GM12878 (cell line): Measurements from ENCODE around the gene SORCS2. TPM values are rescaled to one million over a fixed set of nuclear protein-coding genes. Genes with fewer than 3 reads are reported as not detected.

ENCODE experiments used
- MYC ChIP-seq: IDR thresholded peaks from 2 replicates; pipeline ENCODE4 v1.6.1; 2011; ENCODE audit warnings: mild to moderate bottlenecking, low read length, moderate library complexity, inconsistent platforms; ENCODE audit not compliant: insufficient read depth, insufficient replicate concordance, insufficient read length, severe bottlenecking
- NFXL1 ChIP-seq: fragments of 450-650 bp; IDR thresholded peaks from 2 replicates; pipeline ENCODE4 v1.6.1; 2017; ENCODE audit warnings: antibody characterized with exemption, mild to moderate bottlenecking, borderline replicate concordance
- POLR2AphosphoS5 ChIP-seq: IDR thresholded peaks from 2 replicates; pipeline ENCODE4 v1.6.1; 2011; ENCODE audit warnings: mild to moderate bottlenecking, low read length, inconsistent platforms
- ZBTB11 ChIP-seq: fragments of 450-650 bp; formaldehyde crosslinking; IDR thresholded peaks from 2 replicates; pipeline ENCODE4 v1.5.0; 2022; ENCODE audit warnings: mild to moderate bottlenecking, missing genetic modification characterization
- ZNF217 ChIP-seq: fragments of 450-650 bp; IDR thresholded peaks from 2 replicates; pipeline ENCODE4 v1.6.1; 2017; ENCODE audit warnings: antibody characterized with exemption, mild to moderate bottlenecking
- polyA plus RNA-seq, 11 experiments: library from polyadenylated mRNA; depleted of rRNA in 4 of 11; unstranded in 6 of 11; stranded (reverse) in 5 of 11; fragments of >200 nt; fragmentation: Nextera tagmentation in 4 of 11; fragmentation: Illumina TruSeq in 1 of 11; extraction: Ambion mirVana in 4 of 11; extraction: Trizol in 1 of 11; gene quantifications; 1 replicate in 1 of 11; 2 replicates in 10 of 11; pipeline versions ENCODE4 v1.2.1 to v1.2.3, GENCODE V29; 2011 to 2016; ENCODE audit warnings: inconsistent platforms in 2 of 11, missing spikeins in 2 of 11, low read depth in 1 of 11
- total RNA-seq, 4 experiments: library from RNA; depleted of rRNA in 3 of 4; stranded (reverse); fragments of >200 nt in 3 of 4; fragmentation: Illumina TruSeq in 1 of 4; extraction: Trizol in 1 of 4; gene quantifications; 2 replicates each; pipeline versions ENCODE4 v1.2.1 to v1.2.3, GENCODE V29; 2013 to 2021
- TF ChIP-seq, protein P1 (sequence below): IDR thresholded peaks from 2 replicates; pipeline ENCODE4 v1.6.1; 2012; ENCODE audit warnings: mild to moderate bottlenecking, low read depth, low read length

The SORCS2 gene
- total and polyA plus RNA-seq, 10 of the 15 experiments (the other 5 are each of a cell fraction or from before 2014, with no cell fraction given) = 0.01 to 0.15 (median 0.05) TPM; not detected in 5

DNA sequence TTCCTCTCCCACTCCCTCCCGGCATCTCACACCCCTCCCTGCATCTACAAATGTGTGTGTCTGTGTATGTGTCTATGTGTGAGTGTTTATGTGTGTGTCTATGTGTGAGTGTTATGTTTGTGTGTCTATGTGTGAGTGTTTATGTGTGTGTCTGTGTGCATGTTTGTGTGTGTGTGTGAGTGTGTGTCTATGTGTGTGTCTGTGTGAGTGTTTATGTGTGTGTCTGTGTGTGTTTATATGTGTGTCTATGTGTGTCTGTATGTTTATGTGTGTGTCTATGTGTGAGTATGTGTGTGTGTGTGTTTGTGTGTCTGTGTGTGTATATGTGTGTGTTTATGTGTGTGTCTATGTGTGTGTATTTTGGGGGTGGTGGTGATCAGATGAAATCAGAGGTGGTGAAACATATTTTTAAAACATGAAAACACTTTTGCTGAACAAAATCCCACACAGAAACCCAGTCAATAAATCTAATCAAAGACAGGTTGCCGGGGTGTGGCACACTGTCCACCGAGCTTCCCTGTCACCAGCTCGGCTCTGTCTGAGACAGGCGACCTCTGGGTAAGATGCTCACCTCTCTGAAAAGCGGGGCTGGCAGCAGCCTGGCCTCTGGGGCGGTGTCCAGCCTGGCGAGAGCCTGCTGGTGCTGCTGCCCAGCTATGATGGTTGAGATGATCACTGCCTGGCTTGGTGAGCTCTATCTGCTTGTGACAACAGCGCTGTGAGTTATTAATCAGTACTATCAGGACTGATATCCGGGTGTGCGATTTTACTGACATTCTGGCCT is 429.1 kb downstream of the SORCS2 start (continued):
- TF ChIP-seq ZBTB11 (CRISPR knock-in tag) (no peak), MYC (no peak), ZNF217 (no peak), NFXL1 (no peak), POLR2AphosphoS5 (no peak)
- TF ChIP-seq, protein P1, sequence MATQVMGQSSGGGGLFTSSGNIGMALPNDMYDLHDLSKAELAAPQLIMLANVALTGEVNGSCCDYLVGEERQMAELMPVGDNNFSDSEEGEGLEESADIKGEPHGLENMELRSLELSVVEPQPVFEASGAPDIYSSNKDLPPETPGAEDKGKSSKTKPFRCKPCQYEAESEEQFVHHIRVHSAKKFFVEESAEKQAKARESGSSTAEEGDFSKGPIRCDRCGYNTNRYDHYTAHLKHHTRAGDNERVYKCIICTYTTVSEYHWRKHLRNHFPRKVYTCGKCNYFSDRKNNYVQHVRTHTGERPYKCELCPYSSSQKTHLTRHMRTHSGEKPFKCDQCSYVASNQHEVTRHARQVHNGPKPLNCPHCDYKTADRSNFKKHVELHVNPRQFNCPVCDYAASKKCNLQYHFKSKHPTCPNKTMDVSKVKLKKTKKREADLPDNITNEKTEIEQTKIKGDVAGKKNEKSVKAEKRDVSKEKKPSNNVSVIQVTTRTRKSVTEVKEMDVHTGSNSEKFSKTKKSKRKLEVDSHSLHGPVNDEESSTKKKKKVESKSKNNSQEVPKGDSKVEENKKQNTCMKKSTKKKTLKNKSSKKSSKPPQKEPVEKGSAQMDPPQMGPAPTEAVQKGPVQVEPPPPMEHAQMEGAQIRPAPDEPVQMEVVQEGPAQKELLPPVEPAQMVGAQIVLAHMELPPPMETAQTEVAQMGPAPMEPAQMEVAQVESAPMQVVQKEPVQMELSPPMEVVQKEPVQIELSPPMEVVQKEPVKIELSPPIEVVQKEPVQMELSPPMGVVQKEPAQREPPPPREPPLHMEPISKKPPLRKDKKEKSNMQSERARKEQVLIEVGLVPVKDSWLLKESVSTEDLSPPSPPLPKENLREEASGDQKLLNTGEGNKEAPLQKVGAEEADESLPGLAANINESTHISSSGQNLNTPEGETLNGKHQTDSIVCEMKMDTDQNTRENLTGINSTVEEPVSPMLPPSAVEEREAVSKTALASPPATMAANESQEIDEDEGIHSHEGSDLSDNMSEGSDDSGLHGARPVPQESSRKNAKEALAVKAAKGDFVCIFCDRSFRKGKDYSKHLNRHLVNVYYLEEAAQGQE = no peak
- TF ChIP-seq, all 136 proteins: peak for 0
